Spleen (tissue), 11 donors: ENCODE results near the gene P3H1. TPM values are rescaled to one million over a fixed set of nuclear protein-coding genes. Genes with fewer than 3 reads are reported as not detected.
A peak's percentile ranks its signal among the peaks of the same experiment; 100 is the strongest.

Source experiments
- DNase-seq: peaks from one replicate; pipeline ENCODE4 v3.0.0-alpha.2; 2020
- H3K27ac ChIP-seq, 8 donors: fragments of 200-600 bp; sonication (generic) in 7 of 8; 1 replicate in 4 of 8; 2 replicates in 4 of 8; pipeline versions ENCODE4 v1.5.0 to v1.8.0; 2016 to 2021; ENCODE audit warnings: inconsistent platforms in 4 of 8, mild to moderate bottlenecking in 4 of 8, moderate library complexity in 1 of 8
- H3K27me3 ChIP-seq, 7 donors: fragments of 200-600 bp; sonication (generic) in 6 of 7; replicated peaks in 1 of 7; 1 replicate in 4 of 7; 2 replicates in 3 of 7; pipeline versions ENCODE4 v1.5.0 to v1.8.0; 2016 to 2021; ENCODE audit warnings: inconsistent platforms in 3 of 7, mild to moderate bottlenecking in 1 of 7
- H3K36me3 ChIP-seq, 6 donors: fragments of 200-600 bp; sonication (generic) in 5 of 6; 1 replicate in 4 of 6; 2 replicates in 2 of 6; pipeline versions ENCODE4 v1.5.0 to v1.8.0; 2016 to 2021; ENCODE audit warnings: inconsistent platforms in 2 of 6
- H3K4me1 ChIP-seq, 6 donors: fragments of 200-600 bp; sonication (generic) in 5 of 6; 1 replicate in 3 of 6; 2 replicates in 3 of 6; pipeline versions ENCODE4 v1.5.0 to v1.8.0; 2016 to 2021; ENCODE audit warnings: inconsistent platforms in 3 of 6
- H3K4me3 ChIP-seq, 8 donors: fragments of 200-600 bp; sonication (generic) in 7 of 8; 1 replicate in 4 of 8; 2 replicates in 4 of 8; pipeline versions ENCODE4 v1.5.0 to v1.8.0; 2016 to 2021; ENCODE audit warnings: inconsistent platforms in 4 of 8, mild to moderate bottlenecking in 4 of 8, moderate library complexity in 2 of 8
- H3K9me3 ChIP-seq, 8 donors: fragments of 200-600 bp; sonication (generic) in 7 of 8; 1 replicate in 4 of 8; 2 replicates in 4 of 8; pipeline versions ENCODE4 v1.5.0 to v1.8.0; 2016 to 2021; ENCODE audit warnings: inconsistent platforms in 4 of 8
- POLR2A ChIP-seq, 3 donors: fragments of 450-650 bp; IDR thresholded peaks; one replicate each; pipeline ENCODE4 v1.5.1; 2017; ENCODE audit warnings: antibody characterized with exemption in 3 of 3, mild to moderate bottlenecking in 1 of 3
- POLR2AphosphoS5 ChIP-seq, 3 donors: sonication (generic); formaldehyde crosslinking; IDR thresholded peaks; one replicate each; pipeline ENCODE4 v1.5.1; 2017; ENCODE audit warnings: antibody characterized with exemption in 3 of 3
- WGBS, 5 donors: extraction: QIAGEN DNeasy Blood & Tissue Kit in 3 of 5; methylation state at CpG; one replicate each; pipeline versions ENCODE4 v1.1.5 to v1.1.7; 2013 to 2018; 5-methylcytosine and 5-hydroxymethylcytosine counted together
- intact Hi-C: fragments of 100-400 bp; cut with DNase I; formaldehyde crosslinking; loops from one replicate; pipeline ENCODE4 v1.15.0; 2023; ENCODE audit warnings: low total_unique reads
- polyA plus RNA-seq, 3 donors: library from polyadenylated mRNA; stranded (reverse); fragments of 200-250 nt; gene quantifications; one replicate each; pipeline ENCODE4 v1.2.1, GENCODE V29; 2013
- total RNA-seq, 7 donors: library from RNA; depleted of rRNA in 3 of 7; stranded (reverse); fragments of >200 nt in 3 of 7; fragmentation: NEBNext Ultra II Directional in 4 of 7; extraction: Animal tissue kit (Norgen Biotek cat#: 25700) in 4 of 7; gene quantifications; one replicate each; pipeline versions ENCODE4 v1.1.0 to v1.2.1, GENCODE V29; 2016 to 2021
- TF ChIP-seq, protein P1 (sequence below), 11 experiments: fragments of 200-600 bp in 7 of 11; fragments of 450-650 bp in 4 of 11; sonication (generic) in 4 of 11; IDR thresholded peaks in 8 of 11; conservative IDR thresholded peaks in 3 of 11; 1 replicate in 7 of 11; 2 replicates in 4 of 11; pipeline versions ENCODE4 v1.4.0 to v1.8.0; 2016 to 2021; ENCODE audit warnings: antibody characterized with exemption in 11 of 11, inconsistent platforms in 4 of 11, mild to moderate bottlenecking in 1 of 11
- donor health status: healthy with polysubstance abuse.
- donor health status: DM: no; HTN: no; CAD: no; lungs with moderate emphysema.
- donor health status: DM: no; HTN: no; CAD: no.
- donor health status: Bipolar disorder and iron deficiency.
- donor health status: healthy.
- donor health status: DM: no; HTN: no; CAD: no.
- donor health status: DM: yes; HTN: yes; CAD: no.

P3H1 gene
- total and polyA plus RNA-seq, 10 donors: 35.1 to 55.8 (median 42.0) TPM

DNA sequence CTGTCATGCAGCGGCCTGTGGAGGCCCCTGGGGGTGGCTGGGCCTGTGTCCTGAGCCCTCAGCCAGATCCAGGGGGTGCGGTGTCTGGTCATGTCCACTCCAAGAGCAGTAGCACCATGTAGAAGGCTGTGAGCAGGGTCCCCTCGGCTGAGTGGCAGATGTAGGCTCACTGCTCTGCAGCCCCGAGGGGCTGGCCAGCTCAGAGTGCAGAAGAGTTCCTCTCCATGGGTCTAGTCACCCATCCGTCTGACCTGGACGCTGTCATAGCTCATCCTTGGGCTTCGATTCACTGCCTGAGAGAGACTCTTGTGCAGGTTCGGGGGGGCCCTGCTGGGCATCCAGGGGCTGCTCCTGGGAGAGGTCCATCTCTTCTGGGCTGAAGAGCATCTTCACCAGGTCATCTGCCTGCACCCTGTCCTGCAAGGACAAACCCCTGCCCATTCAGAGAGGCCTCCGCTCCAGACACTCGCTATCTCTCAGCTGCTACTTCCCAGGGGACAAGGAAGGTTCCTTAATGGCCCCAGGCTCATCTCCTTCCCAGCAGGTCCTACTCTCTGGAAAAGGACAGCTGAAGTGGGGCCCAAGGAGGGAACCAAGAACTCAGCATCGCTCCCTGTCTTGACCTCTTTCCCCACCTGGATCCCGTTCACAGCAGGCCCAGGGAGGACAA, 20.3 kb downstream of the P3H1 start:
- H3K27me3 ChIP-seq: no peaks in the 10 kb centered on the region
- no peaks in the 10 kb centered on the region for H3K9me3 ChIP-seq
- intact Hi-C loops: loop anchor here (5.0 kb wide), 1 partner anchor 169 kb away; no protein-coding TSS in a partner anchor
- no peak overlapping the region for H3K4me3 ChIP-seq
- peak overlapping the region in 1 of 8 donors; percentile 65 for H3K27ac ChIP-seq
- no peak for DNase-seq
- TF ChIP-seq POLR2A (IDR thresholded peaks at IDR 0.05): no peak
- no peak for TF ChIP-seq POLR2AphosphoS5 (IDR thresholded peaks at IDR 0.05)
- 93 to 97% (median 96%) methylated on average over 10 to 12 of the region's 12 CpGs for WGBS, 5 donors
- H3K36me3 ChIP-seq: peaks cover 0 to 58% (median 34%) of the 10 kb centered on the region in 6 donors
- H3K4me1 ChIP-seq: peaks cover 0 to 38% (median 11%) of the 10 kb centered on the region in 6 donors

GRCh38 chr1:42745851-42746250, 21.0 kb downstream of the P3H1 start:
- H3K27me3 ChIP-seq: no peaks in the 10 kb centered on the region
- TF ChIP-seq POLR2A (IDR thresholded peaks at IDR 0.05): no peak
- peak in 2 of 3 donors; percentile 14 to 32 for TF ChIP-seq POLR2AphosphoS5 (IDR thresholded peaks at IDR 0.05)
- peaks cover 0 to 55% (median 32%) of the 10 kb centered on the region in 6 donors for H3K36me3 ChIP-seq
- no peak overlapping the region for H3K4me3 ChIP-seq
- DNase-seq: no peak
- WGBS, 5 donors: 70 to 90% (median 81%) methylated on average over 8 of the region's 8 CpGs
- intact Hi-C loops: loop anchor here (5.0 kb wide), 1 partner anchor 169 kb away; no protein-coding TSS in a partner anchor
- no peak overlapping the region for H3K27ac ChIP-seq
- H3K9me3 ChIP-seq: no peaks in the 10 kb centered on the region
- peaks cover 0 to 38% (median 11%) of the 10 kb centered on the region in 6 donors for H3K4me1 ChIP-seq

GRCh38 chr1:42744148-42744413, 22.7 kb downstream of the P3H1 start:
- WGBS, 5 donors: 87 to 96% (median 90%) methylated on average over 9 of the region's 9 CpGs
- intact Hi-C loops: no loop called here
- Histone ChIP-seq H3K4me1 (peaks cover 0 to 29% (median 4%) of the 10 kb centered on the region in 6 donors), H3K27ac (no peak overlapping the region), H3K9me3 (no peaks in the 10 kb centered on the region), H3K4me3 (no peak overlapping the region), H3K27me3 (no peaks in the 10 kb centered on the region), H3K36me3 (peaks cover 0 to 38% (median 21%) of the 10 kb centered on the region in 6 donors)
- TF ChIP-seq POLR2A (IDR thresholded peaks at IDR 0.05) (no peak), POLR2AphosphoS5 (IDR thresholded peaks at IDR 0.05) (no peak)
- DNase-seq: no peak

DNA sequence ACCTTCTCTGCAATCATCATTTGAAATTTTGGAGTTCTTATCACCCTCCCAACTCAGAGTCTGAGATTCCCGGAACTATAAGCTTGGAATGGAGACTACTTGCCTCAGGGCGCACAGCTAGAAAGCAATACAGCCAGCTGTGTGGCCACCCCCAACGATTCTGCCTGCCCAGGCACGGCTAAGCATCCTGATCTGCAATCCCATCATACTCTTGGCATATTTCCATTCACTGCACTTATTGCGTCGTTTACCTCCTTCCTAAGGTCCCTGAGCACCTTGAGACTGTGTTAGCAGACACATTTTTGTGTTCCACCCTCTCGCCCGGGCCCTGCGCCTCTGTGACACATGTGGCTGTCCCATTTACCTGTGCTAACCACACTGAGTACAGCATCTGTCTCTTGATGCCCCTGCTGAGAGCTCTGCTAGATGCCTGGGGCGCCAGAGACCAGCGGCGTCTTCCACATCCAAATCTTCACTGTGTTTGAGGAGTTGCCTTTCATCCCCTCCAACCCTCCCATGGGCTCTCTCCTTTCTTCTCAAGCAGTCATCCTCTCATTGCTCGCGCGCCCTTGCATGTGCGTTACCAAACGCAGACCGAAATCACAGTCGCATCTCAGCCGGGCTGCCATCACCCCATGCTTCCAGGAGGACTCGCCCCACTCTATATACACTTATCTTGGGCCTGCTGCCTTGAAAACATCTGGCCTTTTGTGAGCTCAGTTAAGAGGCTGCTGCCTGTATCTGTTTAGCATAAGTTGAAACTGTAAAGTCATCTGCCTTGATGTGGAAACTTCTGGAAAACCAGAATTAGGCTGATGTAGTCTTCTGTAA, 23.3 kb downstream of the P3H1 start:
- no peak for TF ChIP-seq POLR2AphosphoS5 (IDR thresholded peaks at IDR 0.05)
- no peak for TF ChIP-seq POLR2A (IDR thresholded peaks at IDR 0.05)
- TF ChIP-seq, protein P1, sequence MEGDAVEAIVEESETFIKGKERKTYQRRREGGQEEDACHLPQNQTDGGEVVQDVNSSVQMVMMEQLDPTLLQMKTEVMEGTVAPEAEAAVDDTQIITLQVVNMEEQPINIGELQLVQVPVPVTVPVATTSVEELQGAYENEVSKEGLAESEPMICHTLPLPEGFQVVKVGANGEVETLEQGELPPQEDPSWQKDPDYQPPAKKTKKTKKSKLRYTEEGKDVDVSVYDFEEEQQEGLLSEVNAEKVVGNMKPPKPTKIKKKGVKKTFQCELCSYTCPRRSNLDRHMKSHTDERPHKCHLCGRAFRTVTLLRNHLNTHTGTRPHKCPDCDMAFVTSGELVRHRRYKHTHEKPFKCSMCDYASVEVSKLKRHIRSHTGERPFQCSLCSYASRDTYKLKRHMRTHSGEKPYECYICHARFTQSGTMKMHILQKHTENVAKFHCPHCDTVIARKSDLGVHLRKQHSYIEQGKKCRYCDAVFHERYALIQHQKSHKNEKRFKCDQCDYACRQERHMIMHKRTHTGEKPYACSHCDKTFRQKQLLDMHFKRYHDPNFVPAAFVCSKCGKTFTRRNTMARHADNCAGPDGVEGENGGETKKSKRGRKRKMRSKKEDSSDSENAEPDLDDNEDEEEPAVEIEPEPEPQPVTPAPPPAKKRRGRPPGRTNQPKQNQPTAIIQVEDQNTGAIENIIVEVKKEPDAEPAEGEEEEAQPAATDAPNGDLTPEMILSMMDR (IDR thresholded peaks at IDR 0.05 in 8 of 11, conservative IDR thresholded peaks at IDR 0.05 in 3 of 11): no peak
- no peak overlapping the region for H3K27ac ChIP-seq
- H3K4me1 ChIP-seq: peaks cover 0 to 23% (median 3%) of the 10 kb centered on the region in 6 donors
- H3K27me3 ChIP-seq: no peaks in the 10 kb centered on the region
- WGBS, 5 donors: 83 to 93% (median 84%) methylated on average over 21 of the region's 21 CpGs
- H3K4me3 ChIP-seq: no peak overlapping the region
- intact Hi-C loops: no loop called here
- no peaks in the 10 kb centered on the region for H3K9me3 ChIP-seq
- peaks cover 0 to 32% (median 21%) of the 10 kb centered on the region in 6 donors for H3K36me3 ChIP-seq
- DNase-seq: no peak

- TF ChIP-seq, protein P1 (IDR thresholded peaks at IDR 0.05 in 8 of 11, conservative IDR thresholded peaks at IDR 0.05 in 3 of 11): no peak
- TF ChIP-seq POLR2AphosphoS5 (IDR thresholded peaks at IDR 0.05): no peak
- TF ChIP-seq POLR2A (IDR thresholded peaks at IDR 0.05): no peak
- Histone ChIP-seq H3K36me3 (peaks cover 0 to 24% (median 17%) of the 10 kb centered on the region in 6 donors), H3K27me3 (no peaks in the 10 kb centered on the region), H3K9me3 (no peaks in the 10 kb centered on the region), H3K4me3 (no peak overlapping the region), H3K4me1 (peaks cover 0 to 17% (median 1%) of the 10 kb centered on the region in 6 donors), H3K27ac (no peak overlapping the region)
- no peak for DNase-seq
- intact Hi-C loops: no loop called here
- 80 to 90% (median 86%) methylated on average over 9 of the region's 9 CpGs for WGBS, 5 donors
These were observed 24.1 kb downstream of the P3H1 start for GRCh38 chr1:42742617-42743316.
